CD4-positive, alpha-beta T cell treated with Interleukin-12 subunit alpha and Interleukin-12 subunit beta, for 1 hour (primary cell): Measurements from ENCODE around the gene OPTN.
A peak's percentile ranks its signal among the peaks of the same experiment; 100 is the strongest.
"Not testable (repeated sequence)": the region's sequence is repeated elsewhere in the genome, so short reads cannot be mapped to it uniquely, and the experiment has no call there.

Experiments
- DNase-seq: peaks from one replicate; pipeline ENCODE4 v3.0.0-alpha.2; 2020

OPTN gene

DNA sequence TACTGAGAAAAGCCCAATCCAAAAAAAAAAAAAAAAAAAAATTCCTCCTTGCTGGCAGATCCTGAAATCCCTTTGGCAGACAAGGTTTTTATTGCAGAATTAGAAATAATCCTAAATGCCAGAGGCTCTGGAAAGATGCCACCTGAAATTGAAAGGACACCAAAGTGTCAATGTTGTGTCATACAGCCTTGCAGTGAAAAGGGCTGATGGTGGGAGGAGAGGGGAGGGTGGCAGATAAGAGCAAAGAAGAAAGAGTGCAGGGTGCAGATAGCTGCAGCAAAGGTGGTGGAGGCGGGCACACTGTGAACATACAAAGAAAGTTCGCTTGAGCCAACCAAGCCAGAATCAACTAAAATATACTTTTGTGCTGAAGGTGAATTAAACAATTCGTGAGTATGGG is 8.2 kb upstream of the OPTN start:
- no peak for DNase-seq

- DNase-seq = no peak
Observed at GRCh38 chr10:13092291-13093102, 7.5 kb upstream of the OPTN start.

DNA sequence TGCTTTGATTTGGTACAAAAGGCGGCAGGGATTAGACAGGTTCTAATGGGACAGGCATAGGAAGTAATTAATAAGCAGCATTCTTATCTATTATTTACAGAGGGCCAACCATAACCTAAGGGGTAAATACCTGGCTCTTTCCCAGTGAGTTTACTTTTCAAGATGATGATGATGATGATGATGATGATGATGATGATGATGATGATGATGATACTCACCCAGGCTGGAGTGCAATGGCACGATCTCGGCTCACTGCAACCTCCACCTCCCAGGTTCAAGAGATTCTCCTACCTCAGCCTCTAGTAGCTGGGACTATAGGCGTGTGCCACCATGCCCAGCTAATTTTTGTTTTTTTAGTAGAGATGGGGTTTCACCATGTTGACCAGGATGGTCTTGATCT is 5.9 kb upstream of the OPTN start:
- not testable (repeated sequence) for DNase-seq

- no peak for DNase-seq
Observed at GRCh38 chr10:13095094-13095493, 4.9 kb upstream of the OPTN start.

- no peak for DNase-seq
Observed at GRCh38 chr10:13095929-13096328, 4.0 kb upstream of the OPTN start.

DNA sequence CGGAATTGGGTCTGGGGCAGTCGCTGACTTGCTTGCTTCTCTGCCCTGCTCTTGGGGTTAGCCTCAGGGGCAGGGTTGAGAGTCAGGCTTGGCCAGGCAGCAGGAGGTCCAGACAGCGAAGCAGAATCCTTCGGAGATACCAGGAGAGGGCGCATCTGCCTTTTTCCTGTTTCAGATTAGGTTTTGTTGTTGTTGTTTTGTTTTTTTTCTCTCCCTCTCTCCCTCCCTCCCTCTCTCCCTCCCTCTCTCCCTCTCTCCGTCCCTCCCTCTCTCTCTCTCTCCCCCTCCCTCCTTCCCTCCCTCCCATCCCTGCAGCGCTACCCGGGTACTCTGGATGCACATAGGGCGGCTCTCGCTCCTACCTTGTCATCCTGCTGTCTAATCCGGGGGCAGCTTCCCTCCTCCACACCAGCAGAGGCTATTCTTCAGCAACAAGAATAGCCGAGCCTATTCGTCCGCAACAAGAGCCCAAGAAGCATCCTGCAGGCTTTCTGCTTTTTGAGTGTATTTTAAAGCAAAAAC is 758 bp upstream of the OPTN start:
- peak; percentile 71 for DNase-seq

DNA sequence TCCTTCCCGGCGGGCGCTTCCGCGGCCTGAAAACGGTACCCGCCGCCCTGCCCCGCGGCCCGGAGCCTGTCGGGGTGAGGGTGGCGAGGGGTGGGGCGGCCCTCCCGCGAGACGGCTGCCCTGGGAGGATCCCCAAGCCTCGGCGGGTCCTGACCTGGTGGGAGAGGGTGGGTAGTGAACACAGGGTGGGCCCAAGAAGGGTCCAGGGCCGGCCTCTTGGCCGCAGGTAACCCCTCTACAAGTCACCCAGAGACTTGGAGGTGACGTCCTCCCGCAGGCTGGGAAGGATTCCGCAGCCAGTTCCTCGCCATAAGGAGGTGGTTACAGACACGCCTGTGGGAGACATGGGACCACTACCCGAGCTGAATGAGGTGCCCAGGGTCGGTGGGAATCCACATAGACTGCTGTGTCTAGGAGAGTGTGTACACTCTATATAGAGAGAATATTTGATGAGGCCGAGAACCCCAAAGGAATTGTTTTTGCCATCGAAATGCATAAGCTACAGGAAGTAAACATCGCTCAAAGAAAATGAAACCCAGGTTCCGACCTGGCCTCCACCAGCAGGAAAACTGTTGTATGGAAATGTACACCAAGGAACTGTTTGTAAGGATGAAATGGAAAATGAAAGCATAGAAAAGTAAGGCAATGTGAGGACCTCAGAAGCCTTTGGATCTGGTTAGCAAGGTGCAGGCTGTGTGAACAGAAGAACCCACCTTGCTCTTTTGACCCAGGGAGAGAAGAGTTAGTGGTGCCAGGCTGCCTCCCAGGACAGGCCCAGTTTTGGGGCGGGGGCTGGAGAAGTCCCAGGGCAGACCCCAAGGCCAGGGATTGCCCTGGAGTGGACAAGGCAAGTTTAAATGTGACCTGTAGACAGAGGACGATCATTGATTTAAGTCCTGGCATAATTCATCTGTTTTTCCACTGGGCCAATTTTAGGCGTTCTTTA is 659 bp downstream of the OPTN start:
- peak; percentile 30 for DNase-seq

DNA sequence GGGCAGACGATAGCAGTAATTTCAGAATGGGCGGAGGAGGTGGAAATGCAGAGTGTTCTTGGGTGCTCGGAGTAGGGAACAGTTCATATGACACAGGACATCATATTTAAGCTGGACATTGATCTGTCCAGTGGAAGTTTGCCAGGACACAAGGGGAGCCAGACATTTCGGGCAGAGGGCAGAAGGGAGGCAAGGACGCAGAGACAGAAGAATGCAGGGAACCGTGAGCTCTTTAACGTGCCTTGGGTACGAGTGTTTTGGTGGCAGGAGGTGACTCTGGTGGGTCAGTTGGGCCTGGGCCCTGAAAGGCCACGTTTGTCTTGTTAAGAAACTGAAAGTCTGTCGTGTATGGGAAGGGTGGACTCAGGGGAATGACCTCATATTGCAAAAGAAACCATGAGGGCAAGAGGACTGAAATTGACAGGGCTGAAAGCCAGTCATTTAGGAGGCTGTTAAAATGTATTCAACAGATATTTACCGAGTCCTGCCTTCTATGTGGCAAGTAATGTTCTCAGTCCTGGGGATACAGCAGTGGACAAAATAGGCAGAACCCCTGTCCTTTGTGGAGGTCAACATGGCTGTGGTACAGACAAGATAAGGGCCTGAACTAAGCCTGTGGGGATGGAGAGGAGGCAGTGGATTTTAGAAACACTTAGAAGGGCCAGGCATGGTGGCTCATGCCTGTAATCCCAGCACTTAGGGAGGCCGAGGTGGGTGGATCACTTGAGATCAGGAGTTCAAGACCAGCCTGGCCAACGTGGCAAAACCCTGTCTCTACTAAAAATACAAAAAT is 2.2 kb downstream of the OPTN start:
- no peak for DNase-seq

DNA sequence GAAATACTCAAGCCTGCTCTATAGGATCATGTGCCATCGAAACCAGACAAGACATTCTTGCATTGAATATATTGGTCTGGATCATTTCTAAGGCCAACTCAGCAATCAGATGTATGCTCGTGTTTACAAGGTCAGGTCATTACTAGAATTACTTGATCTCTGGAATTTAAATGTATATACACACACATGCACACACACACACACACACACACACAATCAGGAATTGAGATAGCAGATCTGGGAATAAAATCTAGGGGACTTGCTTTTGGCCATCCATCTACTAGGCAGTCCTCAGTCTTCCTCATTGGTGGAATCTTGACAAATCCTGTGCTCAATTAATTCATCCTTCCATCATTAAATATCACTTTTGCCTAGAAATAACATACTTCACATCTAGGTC is 3.6 kb downstream of the OPTN start:
- DNase-seq = no peak

DNA sequence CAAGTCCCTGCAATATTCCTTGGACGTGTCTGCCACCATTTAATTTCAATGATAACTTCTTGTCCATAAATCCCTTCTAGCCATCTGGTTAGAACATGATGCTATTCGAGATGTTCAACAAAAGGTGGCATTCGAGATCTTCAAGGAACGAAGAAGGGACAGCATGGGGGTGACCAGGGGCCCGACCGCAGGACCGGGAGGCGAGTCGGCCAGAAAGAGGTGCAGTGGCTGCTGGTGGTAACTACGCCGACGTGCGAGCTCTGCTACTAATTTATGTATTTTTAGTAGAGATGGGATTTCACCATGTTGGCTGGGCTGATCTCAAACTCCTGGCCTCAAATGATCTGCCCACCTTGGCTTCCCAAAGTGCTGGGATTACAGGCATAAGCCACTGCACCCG is 4.7 kb downstream of the OPTN start:
- DNase-seq = no peak

DNA sequence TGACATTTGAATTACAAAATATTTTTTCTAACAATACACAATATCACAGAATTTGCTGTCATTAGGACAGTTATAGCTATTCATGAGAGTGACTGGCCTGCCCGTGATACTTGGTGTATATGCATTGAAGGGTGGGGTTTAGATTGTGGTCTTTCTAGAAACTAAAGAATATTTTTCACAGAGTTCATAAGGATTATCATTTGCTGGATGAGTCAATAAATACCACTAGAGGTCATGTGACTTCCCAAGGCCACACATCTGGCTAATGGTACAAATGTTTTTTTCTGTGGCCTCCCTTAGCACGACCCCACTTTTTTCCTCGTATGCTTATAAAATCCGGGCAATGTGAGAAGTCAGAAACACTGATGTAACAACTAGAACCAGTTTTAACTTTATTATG is 5.2 kb downstream of the OPTN start:
- DNase-seq = peak; percentile 23

DNA sequence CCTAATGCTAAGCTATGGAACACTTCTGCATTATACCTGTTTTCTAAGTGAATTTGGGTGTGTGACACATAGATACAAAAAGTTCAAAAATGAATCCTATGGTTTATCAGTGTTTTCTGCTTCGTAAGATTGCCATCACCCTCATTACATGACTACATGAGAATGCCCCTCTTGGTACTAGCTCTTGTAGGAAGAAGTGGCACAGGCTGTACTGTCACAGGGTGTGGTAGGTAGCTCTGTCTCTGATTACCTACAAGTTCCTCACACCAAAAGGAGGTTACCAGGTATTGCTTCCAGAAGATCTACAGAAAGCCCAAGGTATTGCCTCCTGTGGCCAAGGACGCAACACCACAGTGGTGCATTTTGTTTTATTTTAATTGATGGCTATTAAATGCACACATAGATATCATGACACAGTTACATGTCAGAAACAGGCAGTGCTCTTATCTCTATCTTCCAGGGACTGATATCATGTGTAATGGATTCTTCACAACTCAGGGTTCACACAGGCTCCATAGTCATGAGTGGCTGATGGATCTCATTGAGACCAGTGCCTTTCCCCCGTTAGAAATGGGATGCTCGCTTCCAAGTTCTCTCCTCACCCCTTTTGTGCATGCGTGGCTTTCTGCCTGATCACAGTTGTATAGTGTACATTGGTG is 6.6 kb downstream of the OPTN start:
- DNase-seq = no peak

DNA sequence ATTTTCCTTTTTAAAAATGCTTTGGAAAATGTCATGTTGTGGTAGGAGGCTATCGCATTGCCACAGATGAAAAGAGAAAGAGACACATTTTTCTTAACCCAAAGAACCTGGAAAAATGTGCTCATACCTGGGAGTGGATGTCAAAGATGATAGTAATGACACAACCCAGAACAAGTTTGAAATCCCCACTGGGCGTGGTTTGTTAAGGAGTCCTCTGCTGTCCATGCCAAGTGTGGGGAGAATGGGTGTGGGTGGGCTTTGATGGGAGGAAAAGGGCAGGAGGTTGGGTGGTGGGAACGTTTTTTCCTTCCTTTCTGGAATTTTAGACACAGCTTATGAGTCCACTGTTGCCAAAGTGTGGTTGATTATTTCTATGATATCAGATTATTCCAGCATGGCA is 10.9 kb downstream of the OPTN start:
- no peak for DNase-seq

- no peak for DNase-seq
Observed at GRCh38 chr10:13113544-13113943, 13.6 kb downstream of the OPTN start.

DNA sequence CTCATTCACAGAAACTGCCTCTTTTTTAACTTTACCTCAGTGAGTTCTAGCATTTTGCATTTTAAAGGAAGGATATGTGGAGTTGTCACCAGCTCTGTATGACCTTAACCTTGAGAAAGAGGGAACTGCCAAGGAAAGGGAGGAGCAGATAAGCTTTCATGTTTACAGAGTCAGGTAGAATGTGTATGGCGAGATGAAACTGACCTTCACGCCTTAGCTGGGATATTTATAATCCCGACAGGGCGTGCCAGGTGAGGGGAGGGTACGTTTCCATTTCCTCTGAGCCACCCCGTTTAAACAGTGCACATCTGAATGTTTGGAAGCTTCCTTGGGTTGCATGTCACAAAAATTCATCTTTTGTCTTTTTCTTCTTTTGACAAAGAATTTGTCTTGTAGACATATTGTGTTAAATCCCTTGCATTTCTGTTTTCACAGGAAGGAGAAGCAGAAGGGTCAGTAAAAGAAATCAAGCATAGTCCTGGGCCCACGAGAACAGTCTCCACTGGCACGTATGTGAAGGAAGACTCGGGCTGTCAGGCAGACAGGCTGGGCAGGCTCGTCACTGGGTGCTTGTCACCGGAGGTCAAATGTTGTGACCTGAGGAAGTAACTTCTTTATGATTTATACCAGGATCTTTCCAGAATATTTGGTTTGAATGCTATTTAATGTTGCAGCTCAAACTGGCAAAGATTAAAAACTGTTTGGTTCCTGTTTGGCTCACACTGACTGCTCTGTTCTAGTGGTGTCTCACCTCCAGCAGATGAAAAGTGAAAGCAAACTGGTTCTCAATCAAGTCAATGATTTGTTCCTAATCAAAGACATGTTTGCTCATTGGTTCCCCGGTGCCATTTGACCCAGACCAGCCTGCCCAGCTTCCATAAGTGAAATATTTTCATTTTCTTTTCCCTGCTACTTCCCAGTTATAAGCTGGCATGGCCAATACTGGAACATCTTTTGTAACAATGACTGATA is 16.2 kb downstream of the OPTN start:
- peak; percentile 51 for DNase-seq

DNA sequence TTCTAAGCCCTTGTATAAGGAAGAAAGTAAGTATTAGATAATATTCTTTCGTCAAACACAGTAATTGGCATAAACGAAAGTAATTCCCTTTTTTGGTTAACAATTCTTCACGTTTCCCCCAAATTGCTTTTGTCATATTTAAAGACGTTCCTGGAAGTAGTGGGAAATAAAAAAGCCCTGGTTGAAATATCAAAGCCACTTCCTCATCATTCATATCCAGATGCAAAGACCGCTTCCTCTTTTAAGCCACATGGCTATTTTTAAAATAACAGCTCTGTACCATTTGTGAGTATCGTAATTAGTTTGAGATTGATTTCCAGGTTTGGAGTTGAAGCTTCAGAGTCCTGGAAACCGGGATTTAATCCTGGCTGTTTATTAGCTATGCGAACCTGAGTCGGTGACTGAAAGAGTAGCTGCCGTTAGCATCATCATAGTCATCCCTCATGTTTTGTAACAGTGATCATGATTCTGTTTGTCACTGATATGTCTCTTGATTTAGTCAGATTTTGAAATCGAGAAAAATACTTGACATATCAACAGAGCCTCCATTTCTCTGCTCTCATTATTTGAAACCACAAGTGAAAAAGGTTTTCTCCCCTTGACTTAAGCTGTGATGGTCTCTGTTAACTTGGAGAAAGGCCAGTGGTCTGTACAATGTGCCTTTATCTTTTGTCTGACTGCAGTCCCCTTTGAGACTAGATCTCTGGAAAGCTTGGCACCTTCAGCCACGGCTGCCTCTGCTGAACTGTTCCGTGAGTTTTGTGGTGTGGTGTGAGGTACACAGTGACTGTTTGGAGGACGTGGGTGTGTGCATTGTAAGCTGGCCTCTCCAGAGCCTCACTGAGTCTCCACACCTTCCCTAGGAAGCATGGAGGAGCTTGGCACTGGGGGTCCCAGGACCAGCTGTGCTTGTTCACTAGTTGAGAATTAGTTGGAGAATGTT is 18.1 kb downstream of the OPTN start:
- no peak for DNase-seq

DNA sequence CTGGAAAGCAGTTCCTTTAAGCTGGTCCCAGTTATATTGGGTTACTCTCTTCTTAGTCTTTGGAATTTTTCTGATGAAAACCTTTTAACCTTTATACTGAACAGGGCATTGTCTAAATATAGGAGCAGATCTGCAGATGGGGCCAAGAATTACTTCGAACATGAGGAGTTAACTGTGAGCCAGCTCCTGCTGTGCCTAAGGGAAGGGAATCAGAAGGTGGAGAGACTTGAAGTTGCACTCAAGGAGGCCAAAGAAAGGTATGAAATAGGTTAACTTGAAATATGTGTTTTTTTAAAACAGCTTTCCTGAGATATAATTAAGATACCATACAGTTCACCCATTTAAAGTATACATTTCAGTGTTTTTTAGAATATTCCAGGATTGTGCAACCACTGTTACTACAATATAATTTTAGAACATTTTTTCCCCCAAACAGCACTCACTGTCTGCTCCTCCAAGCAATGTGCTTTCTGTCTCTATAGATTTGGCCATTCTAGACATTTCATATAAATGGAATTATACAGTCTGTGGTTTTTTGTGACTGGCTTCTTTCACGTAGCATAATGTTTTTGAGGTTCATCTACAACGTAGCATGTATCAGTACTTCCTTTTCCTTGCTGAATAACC is 18.9 kb downstream of the OPTN start:
- no peak for DNase-seq

DNA sequence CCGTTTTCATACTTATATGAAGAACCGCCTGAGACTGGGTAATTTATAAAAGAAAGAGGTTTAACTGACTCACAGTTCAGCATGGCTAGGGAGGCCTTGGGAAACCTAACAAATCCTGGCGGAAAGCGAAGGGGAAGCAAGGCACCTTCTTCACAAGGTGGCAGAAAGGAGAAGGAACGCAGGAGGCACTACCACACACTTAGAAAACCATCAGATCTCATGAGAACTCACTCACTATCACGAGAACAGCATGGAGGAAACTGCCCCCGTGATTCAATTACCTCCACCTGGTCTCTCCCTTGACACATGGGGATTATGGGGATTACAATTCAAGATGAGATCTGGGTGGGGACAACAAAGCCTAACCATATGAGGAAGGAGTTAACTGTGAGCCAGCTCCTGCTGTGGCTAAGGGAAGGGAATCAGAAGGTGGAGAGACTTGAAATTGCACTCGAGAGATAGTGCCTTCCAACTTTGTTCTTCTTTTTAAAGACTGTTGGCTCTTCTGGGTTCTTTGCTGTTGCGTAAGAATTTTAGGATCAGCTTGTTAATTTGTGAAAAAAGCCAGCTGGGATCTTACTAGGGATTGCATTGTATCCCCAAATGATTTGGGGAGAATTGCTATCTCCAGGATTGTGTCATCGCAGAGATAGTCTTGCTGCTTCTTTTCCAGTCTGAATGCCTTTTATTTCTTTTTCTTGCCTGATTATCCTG is 21.0 kb downstream of the OPTN start:
- DNase-seq = no peak

DNA sequence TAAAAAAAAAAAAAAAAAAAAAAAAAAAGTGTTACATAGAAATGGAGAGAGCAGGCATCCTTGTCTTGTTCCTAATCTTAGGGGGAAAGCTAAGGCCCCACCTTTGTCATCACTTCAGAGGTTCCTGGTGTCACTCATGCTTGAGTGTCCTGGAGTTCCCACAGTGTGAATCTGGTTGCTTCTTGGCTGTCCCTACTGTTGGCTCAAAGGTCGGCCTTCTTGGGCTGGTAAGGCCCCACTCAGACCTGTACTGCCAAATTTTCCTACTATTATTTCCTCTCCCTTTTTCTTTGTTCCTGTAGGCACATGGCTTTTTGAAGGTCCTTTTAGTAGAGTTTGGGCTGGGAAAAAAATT is 21.5 kb downstream of the OPTN start:
- no peak for DNase-seq
